ENCODE data around the gene CBY2.

CBY2 gene

GRCh38 chr13:45718992-45719391, 16.9 kb downstream of the CBY2 start:
- Histone ChIP-seq H3K9me3 (replicated peaks; ENCODE audit: low read length) (no peaks in the 10 kb centered on the region), H3K4me3 (ENCODE audit: low read length) (no peak overlapping the region), H3K27me3 (ENCODE audit: control insufficient read depth, insufficient read depth, low read length) (peaks cover 38% of the 10 kb centered on the region), H3K4me1 (ENCODE audit: control insufficient read depth, insufficient read depth, low read length) (no peaks in the 10 kb centered on the region), H3K36me3 (ENCODE audit: insufficient read depth, low read length) (no peaks in the 10 kb centered on the region), H3K4me2 (ENCODE audit: low read length) (no peak overlapping the region), H3K9ac (ENCODE audit: low read depth, low read length) (no peak overlapping the region)

GRCh38 chr13:45721203-45721731, 19.1 kb downstream of the CBY2 start:
- no peak overlapping the region for H3K4me3 ChIP-seq (ENCODE audit: low read length)
- no peak overlapping the region for H3K9ac ChIP-seq (ENCODE audit: low read depth, low read length)
- no peak overlapping the region for H3K4me2 ChIP-seq (ENCODE audit: low read length)
- H3K27me3 ChIP-seq (ENCODE audit: control insufficient read depth, insufficient read depth, low read length) = peaks cover 48% of the 10 kb centered on the region
- H3K9me3 ChIP-seq (replicated peaks; ENCODE audit: low read length) = no peaks in the 10 kb centered on the region
- H3K36me3 ChIP-seq (ENCODE audit: insufficient read depth, low read length) = no peaks in the 10 kb centered on the region
- H3K4me1 ChIP-seq (ENCODE audit: control insufficient read depth, insufficient read depth, low read length) = no peaks in the 10 kb centered on the region

DNA sequence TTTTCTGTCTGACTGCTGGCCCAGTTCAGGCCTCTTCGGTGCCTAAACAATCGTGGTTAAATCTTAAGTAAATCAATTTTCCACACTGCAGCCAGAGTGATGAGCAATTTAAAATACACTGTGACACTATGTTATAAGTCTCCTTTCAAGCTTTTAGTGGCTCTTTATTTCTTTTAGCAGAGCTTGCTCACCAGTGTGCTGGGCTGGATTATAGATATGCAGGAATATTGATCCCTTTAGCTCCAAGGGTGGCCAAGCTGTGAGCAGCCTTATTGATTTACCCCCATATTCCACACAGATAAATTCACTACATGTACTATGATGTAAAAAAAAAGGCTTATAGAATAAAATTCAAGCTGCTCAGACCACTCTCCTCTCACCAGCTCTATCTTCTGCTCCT, 21.7 kb downstream of the CBY2 start:
- H3K27me3 ChIP-seq (ENCODE audit: control insufficient read depth, insufficient read depth, low read length) = peaks cover 50% of the 10 kb centered on the region
- H3K9ac ChIP-seq (ENCODE audit: low read depth, low read length) = no peak overlapping the region
- H3K4me2 ChIP-seq (ENCODE audit: low read length) = no peak overlapping the region
- H3K36me3 ChIP-seq (ENCODE audit: insufficient read depth, low read length) = no peaks in the 10 kb centered on the region
- H3K4me3 ChIP-seq (ENCODE audit: low read length) = no peak overlapping the region
- H3K4me1 ChIP-seq (ENCODE audit: control insufficient read depth, insufficient read depth, low read length) = no peaks in the 10 kb centered on the region
- H3K9me3 ChIP-seq (replicated peaks; ENCODE audit: low read length) = no peaks in the 10 kb centered on the region

- Histone ChIP-seq H3K4me2 (ENCODE audit: low read length) (no peak overlapping the region), H3K4me1 (ENCODE audit: control insufficient read depth, insufficient read depth, low read length) (no peaks in the 10 kb centered on the region), H3K36me3 (ENCODE audit: insufficient read depth, low read length) (no peaks in the 10 kb centered on the region), H3K4me3 (ENCODE audit: low read length) (no peak overlapping the region), H3K27me3 (ENCODE audit: control insufficient read depth, insufficient read depth, low read length) (peaks cover 45% of the 10 kb centered on the region), H3K9me3 (replicated peaks; ENCODE audit: low read length) (no peaks in the 10 kb centered on the region), H3K9ac (ENCODE audit: low read depth, low read length) (no peak overlapping the region)
Measured at GRCh38 chr13:45728759-45729158, 26.6 kb downstream of the CBY2 start.

DNA sequence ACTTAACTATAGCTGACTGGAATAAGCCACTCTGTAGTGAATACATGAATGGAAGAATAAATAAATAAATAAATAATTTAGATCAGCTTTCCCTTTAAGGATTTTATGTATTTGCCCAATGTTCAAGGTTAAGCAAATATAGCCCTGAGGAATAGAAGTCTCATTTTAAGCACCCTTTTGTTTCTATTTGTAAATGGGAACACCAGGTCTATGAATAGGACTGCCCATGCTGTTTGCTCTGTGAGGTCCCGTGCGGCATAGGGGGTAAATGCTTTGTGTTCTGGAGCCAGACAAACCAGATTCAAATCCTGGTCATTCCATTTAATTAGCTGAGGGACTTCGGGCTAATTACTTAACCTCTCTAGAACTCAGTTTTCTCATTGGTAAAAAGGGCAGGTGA, 29.3 kb downstream of the CBY2 start:
- no peak overlapping the region for H3K4me3 ChIP-seq (ENCODE audit: low read length)
- no peaks in the 10 kb centered on the region for H3K9me3 ChIP-seq (replicated peaks; ENCODE audit: low read length)
- H3K4me2 ChIP-seq (ENCODE audit: low read length) = no peak overlapping the region
- H3K36me3 ChIP-seq (ENCODE audit: insufficient read depth, low read length) = no peaks in the 10 kb centered on the region
- peaks cover 31% of the 10 kb centered on the region for H3K27me3 ChIP-seq (ENCODE audit: control insufficient read depth, insufficient read depth, low read length)
- H3K4me1 ChIP-seq (ENCODE audit: control insufficient read depth, insufficient read depth, low read length) = no peaks in the 10 kb centered on the region
- no peak overlapping the region for H3K9ac ChIP-seq (ENCODE audit: low read depth, low read length)

DNA sequence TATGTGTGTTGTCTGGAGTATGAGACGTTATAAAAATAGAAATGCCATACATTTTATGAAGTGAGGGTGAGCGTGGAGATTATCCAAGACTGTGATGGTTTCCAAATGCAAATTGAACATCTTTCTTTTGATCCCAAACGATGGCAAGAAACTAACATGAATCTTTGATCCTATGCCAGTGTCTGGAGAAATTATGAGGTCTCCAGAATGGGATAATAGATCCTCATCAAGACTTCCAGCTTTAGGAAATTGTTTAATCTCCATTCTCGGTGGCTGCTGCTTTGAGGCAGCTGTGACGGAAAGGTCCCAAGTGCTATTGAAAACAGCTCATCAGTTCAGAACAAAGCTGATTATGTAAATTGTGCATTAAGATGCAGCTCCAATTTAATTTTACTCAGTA, 30.8 kb downstream of the CBY2 start:
- Histone ChIP-seq H3K4me2 (ENCODE audit: low read length) (no peak overlapping the region), H3K4me3 (ENCODE audit: low read length) (no peak overlapping the region), H3K4me1 (ENCODE audit: control insufficient read depth, insufficient read depth, low read length) (no peaks in the 10 kb centered on the region), H3K9ac (ENCODE audit: low read depth, low read length) (no peak overlapping the region), H3K36me3 (ENCODE audit: insufficient read depth, low read length) (no peaks in the 10 kb centered on the region), H3K27me3 (ENCODE audit: control insufficient read depth, insufficient read depth, low read length) (peaks cover 26% of the 10 kb centered on the region), H3K9me3 (replicated peaks; ENCODE audit: low read length) (no peaks in the 10 kb centered on the region)

- Histone ChIP-seq H3K4me3 (ENCODE audit: low read length) (no peak overlapping the region), H3K9me3 (replicated peaks; ENCODE audit: low read length) (no peaks in the 10 kb centered on the region), H3K36me3 (ENCODE audit: insufficient read depth, low read length) (no peaks in the 10 kb centered on the region), H3K4me2 (ENCODE audit: low read length) (no peak overlapping the region), H3K9ac (ENCODE audit: low read depth, low read length) (no peak overlapping the region), H3K4me1 (ENCODE audit: control insufficient read depth, insufficient read depth, low read length) (no peaks in the 10 kb centered on the region), H3K27me3 (ENCODE audit: control insufficient read depth, insufficient read depth, low read length) (peaks cover 24% of the 10 kb centered on the region)
Measured at GRCh38 chr13:45733361-45733760, 31.2 kb downstream of the CBY2 start.

GRCh38 chr13:45737571-45738017, 35.5 kb downstream of the CBY2 start:
- no peaks in the 10 kb centered on the region for H3K36me3 ChIP-seq (ENCODE audit: insufficient read depth, low read length)
- H3K9ac ChIP-seq (ENCODE audit: low read depth, low read length) = no peak overlapping the region
- H3K9me3 ChIP-seq (replicated peaks; ENCODE audit: low read length) = no peaks in the 10 kb centered on the region
- H3K27me3 ChIP-seq (ENCODE audit: control insufficient read depth, insufficient read depth, low read length) = peaks cover 15% of the 10 kb centered on the region
- H3K4me2 ChIP-seq (ENCODE audit: low read length) = no peak overlapping the region
- H3K4me1 ChIP-seq (ENCODE audit: control insufficient read depth, insufficient read depth, low read length) = no peaks in the 10 kb centered on the region
- no peak overlapping the region for H3K4me3 ChIP-seq (ENCODE audit: low read length)

- no peaks in the 10 kb centered on the region for H3K36me3 ChIP-seq (ENCODE audit: insufficient read depth, low read length)
- H3K9ac ChIP-seq (ENCODE audit: low read depth, low read length) = no peak overlapping the region
- H3K27me3 ChIP-seq (ENCODE audit: control insufficient read depth, insufficient read depth, low read length) = peaks cover 17% of the 10 kb centered on the region
- H3K4me1 ChIP-seq (ENCODE audit: control insufficient read depth, insufficient read depth, low read length) = no peaks in the 10 kb centered on the region
- H3K4me3 ChIP-seq (ENCODE audit: low read length) = no peak overlapping the region
- H3K9me3 ChIP-seq (replicated peaks; ENCODE audit: low read length) = no peaks in the 10 kb centered on the region
- no peak overlapping the region for H3K4me2 ChIP-seq (ENCODE audit: low read length)
Measured at GRCh38 chr13:45742985-45743384, 40.9 kb downstream of the CBY2 start.

GRCh38 chr13:45744979-45745378, 42.9 kb downstream of the CBY2 start:
- H3K4me1 ChIP-seq (ENCODE audit: control insufficient read depth, insufficient read depth, low read length) = no peaks in the 10 kb centered on the region
- H3K36me3 ChIP-seq (ENCODE audit: insufficient read depth, low read length) = no peaks in the 10 kb centered on the region
- no peak overlapping the region for H3K9ac ChIP-seq (ENCODE audit: low read depth, low read length)
- no peaks in the 10 kb centered on the region for H3K9me3 ChIP-seq (replicated peaks; ENCODE audit: low read length)
- H3K4me3 ChIP-seq (ENCODE audit: low read length) = no peak overlapping the region
- H3K4me2 ChIP-seq (ENCODE audit: low read length) = no peak overlapping the region
- H3K27me3 ChIP-seq (ENCODE audit: control insufficient read depth, insufficient read depth, low read length) = peaks cover 27% of the 10 kb centered on the region

- H3K27me3 ChIP-seq (ENCODE audit: control insufficient read depth, insufficient read depth, low read length) = peaks cover 30% of the 10 kb centered on the region
- no peak overlapping the region for H3K4me2 ChIP-seq (ENCODE audit: low read length)
Measured at GRCh38 chr13:45747071-45747470, 45.0 kb downstream of the CBY2 start.

DNA sequence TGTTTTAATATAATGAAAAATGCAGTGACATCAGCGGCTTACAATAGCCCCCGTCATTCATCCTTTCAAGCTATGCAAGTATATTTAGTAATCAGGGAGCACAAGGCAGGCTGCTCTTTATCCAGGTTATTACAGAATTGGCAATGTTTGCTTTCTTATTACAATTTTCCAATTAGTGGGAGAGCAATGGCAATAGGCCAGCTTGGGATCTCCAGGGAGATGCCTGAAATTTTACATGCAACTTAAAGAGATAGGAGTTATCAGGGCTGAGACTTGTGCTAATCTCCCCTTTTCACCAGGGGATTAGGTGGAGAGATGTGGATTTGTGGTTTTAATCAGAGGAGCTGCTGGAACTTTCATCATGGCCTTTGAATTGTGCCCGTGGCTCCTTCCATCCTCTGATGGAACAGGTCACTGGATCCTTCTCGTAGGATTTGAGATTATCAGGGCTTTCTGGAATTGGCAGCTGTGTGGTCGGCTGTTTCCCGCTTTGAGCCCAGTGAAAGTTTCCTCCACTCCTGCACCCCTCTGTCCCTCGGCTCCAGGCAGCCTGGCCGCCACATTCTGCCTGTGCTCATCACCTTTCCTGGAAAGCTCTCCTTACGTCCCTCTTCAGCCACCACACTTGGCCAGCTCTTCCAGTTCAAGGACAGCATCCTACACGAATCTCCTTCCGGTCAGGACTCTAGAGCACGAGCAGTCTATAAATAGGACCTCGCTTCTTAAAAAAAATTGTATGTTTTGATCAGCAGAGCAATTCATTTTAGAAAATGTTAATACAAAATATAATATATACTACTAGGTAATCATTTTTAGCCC, 47.0 kb downstream of the CBY2 start:
- H3K36me3 ChIP-seq (ENCODE audit: insufficient read depth, low read length) = no peaks in the 10 kb centered on the region

More at GRCh38 chr13:45747071-45747470, 45.0 kb downstream of the CBY2 start:
- H3K9ac ChIP-seq (ENCODE audit: low read depth, low read length) = no peak overlapping the region
- no peaks in the 10 kb centered on the region for H3K9me3 ChIP-seq (replicated peaks; ENCODE audit: low read length)
- H3K36me3 ChIP-seq (ENCODE audit: insufficient read depth, low read length) = no peaks in the 10 kb centered on the region
- no peak overlapping the region for H3K4me3 ChIP-seq (ENCODE audit: low read length)
- no peaks in the 10 kb centered on the region for H3K4me1 ChIP-seq (ENCODE audit: control insufficient read depth, insufficient read depth, low read length)

More for the DNA sequence above, 47.0 kb downstream of the CBY2 start:
- Histone ChIP-seq H3K4me2 (ENCODE audit: low read length) (no peak overlapping the region), H3K4me1 (ENCODE audit: control insufficient read depth, insufficient read depth, low read length) (no peaks in the 10 kb centered on the region), H3K27me3 (ENCODE audit: control insufficient read depth, insufficient read depth, low read length) (peaks cover 24% of the 10 kb centered on the region), H3K9ac (ENCODE audit: low read depth, low read length) (no peak overlapping the region), H3K9me3 (replicated peaks; ENCODE audit: low read length) (no peaks in the 10 kb centered on the region), H3K4me3 (ENCODE audit: low read length) (no peak overlapping the region)

Data from skeletal muscle satellite cell (primary cell).